Colonic mucosa (tissue), 4 donors: ENCODE data around the gene XRCC4. TPM values are rescaled to one million over a fixed set of nuclear protein-coding genes. Genes with fewer than 3 reads are reported as not detected.

Source experiments
- DNase-seq: peaks from one replicate; pipeline ENCODE4 v3.0.0-alpha.2; 2020
- H3K27ac ChIP-seq: fragments of 200-600 bp; one replicate; pipeline ENCODE4 v1.8.0; 2021
- H3K27me3 ChIP-seq: fragments of 200-600 bp; one replicate; pipeline ENCODE4 v1.8.0; 2021
- H3K36me3 ChIP-seq: fragments of 200-600 bp; one replicate; pipeline ENCODE4 v1.8.0; 2021
- H3K4me1 ChIP-seq: fragments of 200-600 bp; one replicate; pipeline ENCODE4 v1.8.0; 2021; ENCODE audit warnings: mild to moderate bottlenecking
- H3K4me3 ChIP-seq: fragments of 200-600 bp; one replicate; pipeline ENCODE4 v1.8.0; 2021
- H3K9ac ChIP-seq, 2 donors: one replicate each; pipeline ENCODE4 v1.7.0; 2013; ENCODE audit warnings: control low read depth in 2 of 2, low read depth in 2 of 2, low read length in 2 of 2
- H3K9me3 ChIP-seq: fragments of 200-600 bp; one replicate; pipeline ENCODE4 v1.8.0; 2021
- intact Hi-C: fragments of 100-400 bp; cut with DNase I; formaldehyde crosslinking; loops from one replicate; pipeline ENCODE4 v1.14.1; 2022
- total RNA-seq, 2 donors: library from RNA; stranded (reverse); fragmentation: NEBNext Ultra II Directional in 1 of 2; extraction: Animal tissue kit (Norgen Biotek cat#: 25700) in 1 of 2; gene quantifications; one replicate each; pipeline ENCODE4 v1.2.1, GENCODE V29; 2021
- TF ChIP-seq, protein P1 (sequence below): fragments of 200-600 bp; IDR thresholded peaks from one replicate; pipeline ENCODE4 v1.8.0; 2022; ENCODE audit warnings: antibody characterized with exemption, mild to moderate bottlenecking
- donor health status: healthy.
- donor health status: DM: no; HTN: no; CAD: no.
- donor health status: DM: no; HTN: no; CAD: no.

The XRCC4 gene
- total RNA-seq, 2 donors from 2014 or later, result 5.7 to 8.7 TPM

DNA sequence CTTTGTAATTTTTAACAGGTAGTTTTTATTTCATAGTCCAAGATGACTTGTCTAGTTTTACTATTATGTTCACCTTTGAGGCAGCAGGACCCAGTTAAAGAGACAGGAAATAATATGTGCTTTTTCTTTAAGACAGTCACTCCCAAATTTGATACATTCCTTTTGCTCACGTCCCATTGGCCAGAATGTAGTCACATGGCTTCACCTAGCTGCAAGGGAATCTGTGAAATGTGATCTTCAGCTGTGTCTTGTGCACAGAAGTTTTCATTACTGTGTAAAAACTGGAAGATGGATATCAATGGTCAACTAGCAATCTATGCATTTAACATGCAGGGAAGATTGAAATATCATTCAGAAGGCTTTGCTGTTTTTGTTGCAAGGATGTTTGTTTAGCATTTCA, 41.1 kb downstream of the XRCC4 start:
- TF ChIP-seq, protein P1, sequence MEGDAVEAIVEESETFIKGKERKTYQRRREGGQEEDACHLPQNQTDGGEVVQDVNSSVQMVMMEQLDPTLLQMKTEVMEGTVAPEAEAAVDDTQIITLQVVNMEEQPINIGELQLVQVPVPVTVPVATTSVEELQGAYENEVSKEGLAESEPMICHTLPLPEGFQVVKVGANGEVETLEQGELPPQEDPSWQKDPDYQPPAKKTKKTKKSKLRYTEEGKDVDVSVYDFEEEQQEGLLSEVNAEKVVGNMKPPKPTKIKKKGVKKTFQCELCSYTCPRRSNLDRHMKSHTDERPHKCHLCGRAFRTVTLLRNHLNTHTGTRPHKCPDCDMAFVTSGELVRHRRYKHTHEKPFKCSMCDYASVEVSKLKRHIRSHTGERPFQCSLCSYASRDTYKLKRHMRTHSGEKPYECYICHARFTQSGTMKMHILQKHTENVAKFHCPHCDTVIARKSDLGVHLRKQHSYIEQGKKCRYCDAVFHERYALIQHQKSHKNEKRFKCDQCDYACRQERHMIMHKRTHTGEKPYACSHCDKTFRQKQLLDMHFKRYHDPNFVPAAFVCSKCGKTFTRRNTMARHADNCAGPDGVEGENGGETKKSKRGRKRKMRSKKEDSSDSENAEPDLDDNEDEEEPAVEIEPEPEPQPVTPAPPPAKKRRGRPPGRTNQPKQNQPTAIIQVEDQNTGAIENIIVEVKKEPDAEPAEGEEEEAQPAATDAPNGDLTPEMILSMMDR, result no peak
- DNase-seq, result no peak
- no peaks in the 10 kb centered on the region for H3K9me3 ChIP-seq
- intact Hi-C loops, result no loop called here
- no peak overlapping the region for H3K4me3 ChIP-seq
- H3K36me3 ChIP-seq, result no peaks in the 10 kb centered on the region
- no peaks in the 10 kb centered on the region for H3K4me1 ChIP-seq
- H3K9ac ChIP-seq, result no peak overlapping the region
- H3K27ac ChIP-seq, result no peak overlapping the region
- no peaks in the 10 kb centered on the region for H3K27me3 ChIP-seq

DNA sequence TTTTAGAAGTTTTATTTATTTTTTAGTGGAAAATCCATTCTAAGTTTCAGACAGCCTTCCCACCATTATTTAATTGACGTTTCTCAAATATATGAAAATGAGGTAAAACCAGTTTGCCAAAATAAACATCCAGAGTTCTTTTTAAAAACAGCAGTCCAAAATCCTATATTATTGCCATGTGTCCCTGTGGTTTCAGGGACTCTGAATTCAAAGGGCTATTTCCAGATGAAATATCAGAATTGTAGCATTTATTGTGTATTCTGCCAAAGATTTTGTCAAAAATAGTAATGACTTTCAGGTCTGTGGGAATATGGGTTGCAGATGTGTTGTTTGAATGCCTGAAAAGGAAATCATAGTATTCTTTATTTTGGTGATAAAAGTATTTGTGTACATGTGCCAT, 41.6 kb downstream of the XRCC4 start:
- no peaks in the 10 kb centered on the region for H3K4me1 ChIP-seq
- H3K27me3 ChIP-seq, result no peaks in the 10 kb centered on the region
- H3K27ac ChIP-seq, result no peak overlapping the region
- H3K36me3 ChIP-seq, result no peaks in the 10 kb centered on the region
- intact Hi-C loops, result no loop called here
- TF ChIP-seq, protein P1, result no peak
- H3K4me3 ChIP-seq, result no peak overlapping the region
- no peaks in the 10 kb centered on the region for H3K9me3 ChIP-seq
- DNase-seq, result no peak
- no peak overlapping the region for H3K9ac ChIP-seq

DNA sequence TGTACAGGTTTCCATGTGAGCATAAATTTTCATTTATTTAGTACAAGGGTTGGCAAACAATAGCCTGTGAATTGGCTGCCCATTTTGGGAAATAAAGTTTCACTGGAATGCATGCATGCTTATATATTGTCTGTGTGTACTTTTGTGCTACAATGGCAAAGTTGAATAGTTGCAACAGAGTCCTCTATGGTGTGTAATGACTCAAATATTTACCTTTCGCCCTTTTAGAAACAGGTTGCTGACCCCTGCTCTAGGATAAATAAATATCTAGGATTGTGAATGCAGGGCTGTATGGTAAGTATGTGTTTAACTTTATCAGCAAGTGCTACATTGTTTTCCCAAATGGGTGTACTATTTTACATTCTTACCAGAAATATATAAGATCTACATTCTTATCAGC, 47.2 kb downstream of the XRCC4 start:
- no peak overlapping the region for H3K9ac ChIP-seq
- no peak for DNase-seq
- H3K4me1 ChIP-seq, result no peaks in the 10 kb centered on the region
- no peak overlapping the region for H3K4me3 ChIP-seq
- H3K27me3 ChIP-seq, result no peaks in the 10 kb centered on the region
- TF ChIP-seq, protein P1, result no peak
- no peak overlapping the region for H3K27ac ChIP-seq
- intact Hi-C loops, result no loop called here
- H3K9me3 ChIP-seq, result no peaks in the 10 kb centered on the region
- H3K36me3 ChIP-seq, result no peaks in the 10 kb centered on the region

DNA sequence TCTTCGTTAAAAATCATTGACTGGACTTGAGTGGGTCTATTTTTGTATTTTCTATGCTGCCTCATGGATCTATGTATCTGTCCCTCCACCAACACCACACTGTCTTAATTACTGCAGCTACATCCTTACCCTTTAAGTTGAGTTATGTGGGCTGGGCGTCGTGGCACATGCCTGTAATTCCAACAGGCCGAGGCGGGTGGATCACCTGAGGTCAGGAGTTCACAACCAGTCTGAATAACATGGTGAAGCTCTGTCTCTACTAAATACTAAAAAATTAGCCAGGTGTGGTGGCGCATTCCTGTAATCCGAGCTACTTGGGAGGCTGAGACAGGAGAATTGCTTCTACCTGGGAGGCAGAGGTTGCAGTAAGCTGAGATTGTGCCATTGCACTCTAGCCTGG, 48.2 kb downstream of the XRCC4 start:
- Histone ChIP-seq H3K9ac (no peak overlapping the region), H3K27me3 (no peaks in the 10 kb centered on the region), H3K27ac (no peak overlapping the region), H3K36me3 (no peaks in the 10 kb centered on the region), H3K4me3 (no peak overlapping the region), H3K4me1 (no peaks in the 10 kb centered on the region), H3K9me3 (no peaks in the 10 kb centered on the region)
- TF ChIP-seq, protein P1, result no peak
- intact Hi-C loops, result no loop called here
- no peak for DNase-seq

DNA sequence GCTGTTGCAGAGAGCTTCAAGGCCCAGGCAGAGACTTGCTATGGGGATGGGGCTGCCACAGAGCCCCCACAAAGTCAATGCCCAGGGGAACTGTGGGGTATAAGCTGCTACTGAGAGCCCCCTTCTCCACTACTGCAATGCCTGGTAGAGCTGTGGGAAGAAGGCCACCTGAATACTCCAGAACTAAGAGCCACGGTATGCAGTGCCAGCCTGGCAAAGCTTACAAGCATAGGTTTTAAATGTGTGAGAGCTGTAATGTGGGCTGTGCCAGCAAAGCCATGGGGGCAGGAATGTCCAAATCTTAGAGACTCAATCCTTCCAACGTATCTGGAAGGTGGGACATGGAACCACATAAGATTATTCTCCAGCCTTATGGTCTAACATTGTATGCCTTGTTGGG, 49.2 kb downstream of the XRCC4 start:
- Histone ChIP-seq H3K4me1 (no peaks in the 10 kb centered on the region), H3K36me3 (no peaks in the 10 kb centered on the region), H3K4me3 (no peak overlapping the region), H3K27me3 (no peaks in the 10 kb centered on the region), H3K9ac (no peak overlapping the region), H3K27ac (no peak overlapping the region), H3K9me3 (no peaks in the 10 kb centered on the region)
- TF ChIP-seq, protein P1, result no peak
- intact Hi-C loops, result no loop called here
- DNase-seq, result no peak

DNA sequence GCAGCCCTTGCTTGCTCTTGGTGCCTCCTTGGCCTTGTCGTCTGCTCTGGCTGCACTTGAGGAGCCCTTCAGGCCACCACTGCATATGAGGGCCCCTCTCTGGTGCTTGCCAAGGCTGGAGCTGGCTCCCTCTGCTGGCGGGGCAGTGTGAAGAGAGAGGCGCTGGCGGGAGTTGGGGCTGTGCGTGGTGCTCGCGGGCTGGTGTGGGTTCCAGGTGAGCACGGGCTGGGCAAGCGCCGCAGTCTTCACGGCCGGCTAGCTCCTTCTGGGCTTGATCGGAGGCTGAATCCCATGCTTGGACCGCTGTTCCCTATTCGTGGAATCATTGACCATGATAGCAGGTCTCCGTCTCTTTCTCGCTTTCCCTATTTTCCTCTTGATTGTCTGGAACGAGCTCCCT, 56.5 kb downstream of the XRCC4 start:
- intact Hi-C loops, result no loop called here
- no peak overlapping the region for H3K27ac ChIP-seq
- H3K9ac ChIP-seq, result no peak overlapping the region
- TF ChIP-seq, protein P1, result no peak
- no peak for DNase-seq
- no peaks in the 10 kb centered on the region for H3K27me3 ChIP-seq
- H3K4me3 ChIP-seq, result no peak overlapping the region
- H3K36me3 ChIP-seq, result no peaks in the 10 kb centered on the region
- H3K4me1 ChIP-seq, result no peaks in the 10 kb centered on the region
- no peaks in the 10 kb centered on the region for H3K9me3 ChIP-seq
